Measurements from ENCODE around the gene CYSRT1. TPM values are rescaled to one million over a fixed set of nuclear protein-coding genes. Genes with fewer than 3 reads are reported as not detected.

CYSRT1 gene
- total RNA-seq, 1 donor: 0.36 TPM

GRCh38 chr9:137190315-137190856, 34.6 kb upstream of the CYSRT1 start:
- TF ChIP-seq CTCF (IDR thresholded peaks at IDR 0.05; ENCODE audit: insufficient read depth, low read length): no peak
- no peak for DNase-seq (ENCODE audit: low read depth)
- H3K4me3 ChIP-seq (ENCODE audit: low read depth, low read length): peak overlapping the region; percentile 96

GRCh38 chr9:137191245-137191644, 33.7 kb upstream of the CYSRT1 start:
- no peak overlapping the region for H3K4me3 ChIP-seq (ENCODE audit: low read depth, low read length)
- DNase-seq (ENCODE audit: low read depth): no peak
- no peak for TF ChIP-seq CTCF (IDR thresholded peaks at IDR 0.05; ENCODE audit: insufficient read depth, low read length)

GRCh38 chr9:137191691-137192447, 33.1 kb upstream of the CYSRT1 start:
- no peak overlapping the region for H3K4me3 ChIP-seq (ENCODE audit: low read depth, low read length)
- TF ChIP-seq CTCF (IDR thresholded peaks at IDR 0.05; ENCODE audit: insufficient read depth, low read length): no peak
- DNase-seq (ENCODE audit: low read depth): no peak

- DNase-seq (ENCODE audit: low read depth): no peak
- no peak for TF ChIP-seq CTCF (IDR thresholded peaks at IDR 0.05; ENCODE audit: insufficient read depth, low read length)
Measured at GRCh38 chr9:137192448-137192780, 32.6 kb upstream of the CYSRT1 start.

GRCh38 chr9:137192859-137193258, 32.1 kb upstream of the CYSRT1 start:
- H3K4me3 ChIP-seq (ENCODE audit: low read depth, low read length): no peak overlapping the region
- TF ChIP-seq CTCF (IDR thresholded peaks at IDR 0.05; ENCODE audit: insufficient read depth, low read length): no peak
- DNase-seq (ENCODE audit: low read depth): no peak

More at GRCh38 chr9:137192448-137192780, 32.6 kb upstream of the CYSRT1 start:
- H3K4me3 ChIP-seq (ENCODE audit: low read depth, low read length): no peak overlapping the region

GRCh38 chr9:137193771-137194170, 31.2 kb upstream of the CYSRT1 start:
- no peak for DNase-seq (ENCODE audit: low read depth)
- no peak overlapping the region for H3K4me3 ChIP-seq (ENCODE audit: low read depth, low read length)
- TF ChIP-seq CTCF (IDR thresholded peaks at IDR 0.05; ENCODE audit: insufficient read depth, low read length): no peak
